Large intestine (tissue), 3 donors: ENCODE data around the gene FAM171A1. TPM values are rescaled to one million over a fixed set of nuclear protein-coding genes. Genes with fewer than 3 reads are reported as not detected.
"Not testable (repeated sequence)": the region's sequence is repeated elsewhere in the genome, so short reads cannot be mapped to it uniquely, and the experiment has no call there.

Experiments used
- DNase-seq, 2 donors: peaks; one replicate each; pipeline versions ENCODE4 v3.0.0 to v3.0.0-alpha.2; 2013
- H3K27ac ChIP-seq: one replicate; pipeline ENCODE4 v1.5.1; 2013; ENCODE audit warnings: low read length
- H3K27me3 ChIP-seq: 2 replicates; pipeline ENCODE4 v1.6.1; 2013; ENCODE audit warnings: low read length; ENCODE audit not compliant: control insufficient read depth, insufficient read depth
- H3K36me3 ChIP-seq: 2 replicates; pipeline ENCODE4 v1.6.1; 2013; ENCODE audit warnings: low read length; ENCODE audit not compliant: control insufficient read depth, insufficient read depth
- H3K4me1 ChIP-seq: one replicate; pipeline ENCODE4 v1.6.1; 2013; ENCODE audit warnings: low read length; ENCODE audit not compliant: control insufficient read depth, insufficient read depth
- H3K4me3 ChIP-seq: one replicate; pipeline ENCODE4 v1.5.1; 2013; ENCODE audit warnings: low read length
- H3K9me3 ChIP-seq: one replicate; pipeline ENCODE4 v1.6.1; 2013; ENCODE audit warnings: mild to moderate bottlenecking, low read depth, low read length, moderate library complexity; ENCODE audit not compliant: control insufficient read depth
- WGBS: methylation state at CpG from one replicate; pipeline ENCODE4 v1.1.5; 2013; ENCODE audit warnings: low lambda C conversion rate; ENCODE audit not compliant: insufficient coverage; 5-methylcytosine and 5-hydroxymethylcytosine counted together
- polyA plus RNA-seq: library from polyadenylated mRNA; unstranded; fragments of 120-200 nt; gene quantifications from one replicate; pipeline ENCODE4 v1.2.1, GENCODE V29; 2013

The FAM171A1 gene
- polyA plus RNA-seq, 1 donor = 25.4 TPM

GRCh38 chr10:15400461-15400860, 29.4 kb upstream of the FAM171A1 start:
- not testable (repeated sequence) for H3K4me3 ChIP-seq, H3K27ac ChIP-seq, H3K27me3 ChIP-seq, H3K36me3 ChIP-seq, H3K9me3 ChIP-seq, H3K4me1 ChIP-seq, DNase-seq

- no peak for DNase-seq
- Histone ChIP-seq H3K27ac (no peak overlapping the region), H3K4me3 (no peak overlapping the region), H3K36me3 (no peaks in the 10 kb centered on the region), H3K4me1 (no peaks in the 10 kb centered on the region), H3K27me3 (no peaks in the 10 kb centered on the region), H3K9me3 (no peaks in the 10 kb centered on the region)
- no CpG with 5 or more reads among the region's 1 CpG for WGBS
Observed at GRCh38 chr10:15399060-15399661, 28.1 kb upstream of the FAM171A1 start.

- Histone ChIP-seq H3K36me3 (no peaks in the 10 kb centered on the region), H3K4me3 (no peak overlapping the region), H3K9me3 (no peaks in the 10 kb centered on the region), H3K4me1 (no peaks in the 10 kb centered on the region), H3K27me3 (no peaks in the 10 kb centered on the region), H3K27ac (no peak overlapping the region)
- no CpG with 5 or more reads among the region's 3 CpGs for WGBS
- DNase-seq = no peak
Observed at GRCh38 chr10:15395935-15396334, 24.8 kb upstream of the FAM171A1 start.

- WGBS = no CpG with 5 or more reads among the region's 4 CpGs
- Histone ChIP-seq H3K4me1 (no peaks in the 10 kb centered on the region), H3K9me3 (no peaks in the 10 kb centered on the region), H3K36me3 (no peaks in the 10 kb centered on the region), H3K27ac (no peak overlapping the region), H3K4me3 (no peak overlapping the region), H3K27me3 (no peaks in the 10 kb centered on the region)
- DNase-seq = no peak
Observed at GRCh38 chr10:15393139-15393825, 22.2 kb upstream of the FAM171A1 start.

GRCh38 chr10:15391491-15391890, 20.4 kb upstream of the FAM171A1 start:
- Histone ChIP-seq H3K36me3 (no peaks in the 10 kb centered on the region), H3K27ac (no peak overlapping the region), H3K27me3 (no peaks in the 10 kb centered on the region), H3K4me1 (no peaks in the 10 kb centered on the region), H3K4me3 (no peak overlapping the region), H3K9me3 (no peaks in the 10 kb centered on the region)
- no peak for DNase-seq
- no CpG with 5 or more reads among the region's 5 CpGs for WGBS

GRCh38 chr10:15388172-15388571, 17.1 kb upstream of the FAM171A1 start:
- not testable (repeated sequence) for H3K27me3 ChIP-seq, H3K4me1 ChIP-seq, H3K27ac ChIP-seq, H3K36me3 ChIP-seq, H3K4me3 ChIP-seq, DNase-seq, H3K9me3 ChIP-seq
- 100% methylated on average over 2 of the region's 7 CpGs for WGBS

- no peaks in the 10 kb centered on the region for H3K36me3 ChIP-seq
- no peaks in the 10 kb centered on the region for H3K4me1 ChIP-seq
- H3K27me3 ChIP-seq = no peaks in the 10 kb centered on the region
- 100% methylated on average over 1 of the region's 5 CpGs for WGBS
- H3K4me3 ChIP-seq = no peak overlapping the region
- no peak for DNase-seq
- H3K9me3 ChIP-seq = no peaks in the 10 kb centered on the region
- no peak overlapping the region for H3K27ac ChIP-seq
Observed at GRCh38 chr10:15387021-15387420, 15.9 kb upstream of the FAM171A1 start.

GRCh38 chr10:15385552-15386455, 14.7 kb upstream of the FAM171A1 start:
- Histone ChIP-seq H3K9me3 (no peaks in the 10 kb centered on the region), H3K27ac (no peak overlapping the region), H3K4me1 (no peaks in the 10 kb centered on the region), H3K4me3 (no peak overlapping the region), H3K36me3 (no peaks in the 10 kb centered on the region), H3K27me3 (no peaks in the 10 kb centered on the region)
- peak in 1 of 2 donors; percentile 31 for DNase-seq
- WGBS = no CpG with 5 or more reads among the region's 17 CpGs

GRCh38 chr10:15381420-15381819, 10.3 kb upstream of the FAM171A1 start:
- Histone ChIP-seq H3K4me3 (no peak overlapping the region), H3K9me3 (no peaks in the 10 kb centered on the region), H3K27ac (no peak overlapping the region), H3K36me3 (no peaks in the 10 kb centered on the region), H3K4me1 (no peaks in the 10 kb centered on the region), H3K27me3 (no peaks in the 10 kb centered on the region)
- no CpG with 5 or more reads among the region's 4 CpGs for WGBS
- no peak for DNase-seq

GRCh38 chr10:15379078-15379477, 8.0 kb upstream of the FAM171A1 start:
- Histone ChIP-seq H3K27ac (no peak overlapping the region), H3K27me3 (no peaks in the 10 kb centered on the region), H3K4me3 (no peak overlapping the region), H3K4me1 (no peaks in the 10 kb centered on the region), H3K36me3 (no peaks in the 10 kb centered on the region), H3K9me3 (no peaks in the 10 kb centered on the region)
- no peak for DNase-seq
- no CpG with 5 or more reads among the region's 5 CpGs for WGBS
